ENCODE data around the gene EME1. TPM values are rescaled to one million over a fixed set of nuclear protein-coding genes. Genes with fewer than 3 reads are reported as not detected.

EME1 gene
- total and polyA plus RNA-seq, 12 donors, result 0.18 to 5.2 (median 0.67) TPM

DNA sequence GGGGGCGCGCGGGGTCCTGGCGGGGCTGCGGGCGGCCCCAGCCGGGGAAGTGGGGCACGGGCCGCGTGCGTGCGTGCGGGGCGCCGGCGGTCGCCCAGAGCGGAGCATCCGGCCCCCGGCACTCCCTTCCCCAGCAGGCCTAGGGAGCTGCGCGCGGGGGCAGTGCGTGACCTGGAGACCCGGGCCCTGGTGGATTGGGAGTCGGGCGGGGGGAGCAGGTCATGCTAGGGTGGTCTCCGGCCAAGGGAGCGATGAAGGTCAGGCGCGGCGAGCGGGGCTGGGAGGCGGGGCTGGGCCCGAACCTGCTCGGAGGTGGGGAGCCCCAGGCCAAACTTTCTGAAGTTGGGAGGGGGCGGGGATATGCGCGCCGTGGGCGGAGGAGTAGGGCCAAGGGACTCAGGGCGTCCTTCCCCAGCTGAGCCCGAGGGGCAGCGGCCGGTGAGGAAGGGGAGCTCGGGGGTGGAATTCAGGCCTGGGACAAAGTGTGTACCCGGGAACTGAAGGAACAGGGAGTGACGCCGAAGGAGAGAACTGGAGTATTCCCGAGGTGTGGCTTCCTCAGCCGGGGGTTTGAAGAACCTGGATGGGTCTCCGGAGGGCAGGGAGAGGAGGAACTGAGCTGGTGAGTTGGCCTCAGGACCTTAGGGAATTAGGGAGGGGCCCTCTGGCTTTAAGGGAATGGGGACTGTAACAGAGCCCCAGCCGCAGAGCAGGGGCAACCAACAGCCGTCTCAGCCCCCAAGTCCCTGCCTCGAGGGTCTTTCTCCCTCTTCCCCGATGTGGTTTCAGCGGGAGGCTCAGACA is 26.5 kb upstream of the EME1 start:
- H3K27ac ChIP-seq, result peak overlapping the region in 1 of 5 donors; percentile 68
- peak; percentile 33 to 65 (median 49) for DNase-seq
- H3K27me3 ChIP-seq, result no peaks in the 10 kb centered on the region
- no peaks in the 10 kb centered on the region for H3K36me3 ChIP-seq (replicated peaks in 1 of 2)
- H3K9me3 ChIP-seq (replicated peaks in 1 of 3), result no peaks in the 10 kb centered on the region
- TF ChIP-seq, protein P1, sequence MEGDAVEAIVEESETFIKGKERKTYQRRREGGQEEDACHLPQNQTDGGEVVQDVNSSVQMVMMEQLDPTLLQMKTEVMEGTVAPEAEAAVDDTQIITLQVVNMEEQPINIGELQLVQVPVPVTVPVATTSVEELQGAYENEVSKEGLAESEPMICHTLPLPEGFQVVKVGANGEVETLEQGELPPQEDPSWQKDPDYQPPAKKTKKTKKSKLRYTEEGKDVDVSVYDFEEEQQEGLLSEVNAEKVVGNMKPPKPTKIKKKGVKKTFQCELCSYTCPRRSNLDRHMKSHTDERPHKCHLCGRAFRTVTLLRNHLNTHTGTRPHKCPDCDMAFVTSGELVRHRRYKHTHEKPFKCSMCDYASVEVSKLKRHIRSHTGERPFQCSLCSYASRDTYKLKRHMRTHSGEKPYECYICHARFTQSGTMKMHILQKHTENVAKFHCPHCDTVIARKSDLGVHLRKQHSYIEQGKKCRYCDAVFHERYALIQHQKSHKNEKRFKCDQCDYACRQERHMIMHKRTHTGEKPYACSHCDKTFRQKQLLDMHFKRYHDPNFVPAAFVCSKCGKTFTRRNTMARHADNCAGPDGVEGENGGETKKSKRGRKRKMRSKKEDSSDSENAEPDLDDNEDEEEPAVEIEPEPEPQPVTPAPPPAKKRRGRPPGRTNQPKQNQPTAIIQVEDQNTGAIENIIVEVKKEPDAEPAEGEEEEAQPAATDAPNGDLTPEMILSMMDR (IDR thresholded peaks at IDR 0.05), result no peak
- TF ChIP-seq POLR2A (IDR thresholded peaks at IDR 0.05), result no peak
- peaks cover 14 to 20% of the 10 kb centered on the region in 2 donors for H3K4me1 ChIP-seq (replicated peaks in 1 of 2)
- intact Hi-C loops (cut with DNase I), result no loop called here
- H3K4me3 ChIP-seq, result peak overlapping the region in 3 of 4 donors; percentile 68 to 97 (median 75)
- 2 to 8% (median 4%) methylated on average over 18 to 57 of the region's 57 CpGs for WGBS, 4 donors

- 40 to 60% (median 51%) methylated on average over 6 to 17 of the region's 17 CpGs for WGBS, 4 donors
- no peaks in the 10 kb centered on the region for H3K9me3 ChIP-seq (replicated peaks in 1 of 3)
- intact Hi-C loops (cut with DNase I), result no loop called here
- H3K36me3 ChIP-seq (replicated peaks in 1 of 2), result no peaks in the 10 kb centered on the region
- peak overlapping the region in 1 of 5 donors; percentile 68 for H3K27ac ChIP-seq
- peak overlapping the region in 1 of 4 donors; percentile 97 for H3K4me3 ChIP-seq
- H3K27me3 ChIP-seq, result no peaks in the 10 kb centered on the region
- TF ChIP-seq POLR2A (IDR thresholded peaks at IDR 0.05), result no peak
- TF ChIP-seq, protein P1 (IDR thresholded peaks at IDR 0.05), result no peak
- DNase-seq, result peak in 3 of 7 donors; percentile 20 to 54 (median 26)
- peaks cover 14 to 20% of the 10 kb centered on the region in 2 donors for H3K4me1 ChIP-seq (replicated peaks in 1 of 2)
Observed at GRCh38 chr17:50347117-50347893, 25.7 kb upstream of the EME1 start.

DNA sequence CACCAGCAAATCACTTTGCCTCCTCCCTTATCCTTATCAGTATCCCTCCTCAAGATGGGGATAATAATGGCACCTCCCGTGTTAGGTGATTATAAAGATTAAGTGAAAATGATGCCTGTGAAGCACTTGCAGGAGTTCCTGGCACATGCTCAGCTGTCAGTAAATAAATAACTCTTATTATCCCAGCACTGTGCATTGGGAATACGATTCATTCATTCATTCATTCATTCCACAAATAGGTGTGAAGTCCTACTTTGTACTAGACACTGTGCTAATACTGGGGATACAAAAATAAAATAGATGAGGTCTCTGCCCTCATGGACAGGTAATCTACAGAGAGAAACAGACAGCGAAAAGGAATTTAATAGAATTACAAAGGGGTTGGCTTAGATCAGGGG is 25.1 kb upstream of the EME1 start:
- intact Hi-C loops (cut with DNase I), result no loop called here
- no peak for DNase-seq
- peaks cover 14 to 20% of the 10 kb centered on the region in 2 donors for H3K4me1 ChIP-seq (replicated peaks in 1 of 2)

More for the DNA sequence above, 25.1 kb upstream of the EME1 start:
- 74 to 88% (median 85%) methylated on average over 3 of the region's 3 CpGs for WGBS, 4 donors
- H3K4me3 ChIP-seq, result no peak overlapping the region
- H3K36me3 ChIP-seq (replicated peaks in 1 of 2), result no peaks in the 10 kb centered on the region
- H3K27me3 ChIP-seq, result no peaks in the 10 kb centered on the region
- no peaks in the 10 kb centered on the region for H3K9me3 ChIP-seq (replicated peaks in 1 of 3)
- no peak overlapping the region for H3K27ac ChIP-seq
- TF ChIP-seq POLR2A (IDR thresholded peaks at IDR 0.05), result no peak
- TF ChIP-seq, protein P1 (IDR thresholded peaks at IDR 0.05), result no peak
